Stimulated activated CD8-positive, alpha-beta memory T cell treated with anti-CD3 and anti-CD28 coated beads, Interleukin-12 subunit alpha, Interleukin-12 subunit beta, amount 100 ng/mL, for 24 hours (primary cell): ENCODE measurements around the gene MAPK1.
A peak's percentile ranks its signal among the peaks of the same experiment; 100 is the strongest.
"Not testable (repeated sequence)": the region's sequence is repeated elsewhere in the genome, so short reads cannot be mapped to it uniquely, and the experiment has no call there.

Experiments
- DNase-seq: peaks from one replicate; pipeline ENCODE4 v3.0.0-alpha.2; 2020; ENCODE audit errors: extremely low read depth

MAPK1 gene

DNA sequence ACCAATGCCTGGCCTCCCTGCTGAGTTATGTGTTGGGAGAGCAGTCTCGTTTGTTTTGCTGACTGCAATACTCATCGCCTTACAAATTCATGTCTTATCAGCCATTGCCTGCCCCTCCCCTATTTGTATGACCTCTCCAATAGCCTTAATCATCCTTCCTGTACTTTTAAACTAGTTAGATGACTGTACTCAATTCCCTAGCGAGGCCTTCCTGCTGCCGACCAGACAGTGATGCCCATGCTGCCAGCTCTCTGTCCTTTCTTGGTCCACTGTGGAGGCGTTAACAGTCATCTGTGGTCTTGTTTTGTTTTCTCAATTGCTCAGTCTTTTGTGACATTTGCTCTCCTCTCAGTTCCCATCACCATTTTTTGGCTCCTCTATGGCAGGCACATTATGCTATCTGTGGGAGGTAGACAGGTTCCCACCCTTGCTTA, 111.6 kb downstream of the MAPK1 start:
- no peak for DNase-seq

DNA sequence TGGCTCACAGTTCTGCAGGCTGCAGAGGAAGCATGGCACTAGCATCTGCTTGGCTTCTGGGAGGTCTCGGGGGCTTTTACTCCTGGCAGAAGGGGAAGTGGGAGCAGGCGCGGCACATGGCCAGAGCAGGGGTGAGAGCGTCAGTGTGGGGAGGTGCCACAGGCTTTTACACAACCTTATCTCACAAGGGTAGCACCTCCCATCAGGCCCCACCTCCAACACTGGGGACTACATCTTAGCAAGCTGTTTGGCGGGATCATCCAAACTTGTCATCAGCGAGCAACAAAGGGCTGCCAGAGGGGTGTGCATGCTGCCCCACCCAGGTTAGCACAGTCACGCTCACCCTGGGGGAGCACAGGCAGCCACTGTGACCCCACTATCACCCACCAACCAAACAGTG, 112.9 kb downstream of the MAPK1 start:
- no peak for DNase-seq

DNA sequence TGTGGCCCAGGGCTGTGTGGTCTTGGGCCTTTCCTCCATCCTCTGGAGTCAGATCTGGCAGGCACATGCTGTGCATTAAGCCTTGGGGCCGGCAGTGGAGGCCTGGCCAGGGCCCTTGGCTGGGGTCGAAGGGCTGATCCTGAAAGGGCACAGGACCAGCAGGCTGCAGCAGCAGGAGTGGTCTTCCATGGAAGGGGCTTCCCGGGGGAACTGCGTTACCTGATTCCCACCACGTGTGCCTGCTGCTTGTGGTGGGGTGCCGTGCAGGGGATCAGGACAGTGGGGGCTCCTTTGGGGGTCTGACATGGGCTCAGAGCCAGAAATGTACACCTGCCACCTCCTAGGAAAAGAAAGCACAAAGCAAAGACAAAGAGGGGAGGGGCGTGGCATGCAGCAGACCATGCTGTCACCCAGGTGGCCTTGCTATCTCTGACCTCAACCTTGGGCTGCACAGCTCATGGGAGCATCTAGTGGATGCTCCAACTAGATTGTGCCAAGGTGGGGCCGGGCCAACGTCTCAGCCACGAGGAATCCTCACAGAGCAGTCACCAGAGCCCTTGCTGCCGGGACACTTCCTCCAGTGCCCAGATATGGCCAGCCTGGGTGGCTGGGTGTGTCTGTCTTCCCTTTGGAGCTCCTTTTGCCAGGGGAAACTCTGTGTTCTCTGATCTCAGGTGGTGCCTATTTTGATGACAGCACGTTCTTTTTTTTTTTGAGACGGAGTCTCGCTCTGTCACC, 113.9 kb downstream of the MAPK1 start:
- DNase-seq = no peak

- DNase-seq = no peak
Observed at GRCh38 chr22:21752276-21752675, 115.2 kb downstream of the MAPK1 start.

GRCh38 chr22:21745948-21746347, 121.5 kb downstream of the MAPK1 start:
- no peak for DNase-seq

DNA sequence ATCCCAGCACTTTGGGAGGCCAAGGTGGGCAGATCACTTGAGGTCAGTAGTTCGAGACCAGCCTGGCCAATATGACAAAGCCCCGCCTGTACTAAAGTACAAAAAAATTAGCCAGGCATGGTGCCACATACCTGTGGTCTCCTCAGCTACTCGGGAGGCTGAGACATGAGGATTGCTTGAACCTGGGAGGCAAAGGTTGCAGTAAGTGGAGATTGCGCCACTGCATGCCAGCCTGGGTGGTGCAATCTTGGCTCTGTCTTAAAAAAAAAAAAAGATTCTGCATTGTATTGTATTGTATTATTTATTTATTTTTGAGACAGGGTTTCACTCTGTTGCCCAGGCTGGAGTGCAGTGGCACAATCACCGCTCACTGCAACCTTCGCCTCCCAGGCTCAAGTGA, 122.5 kb downstream of the MAPK1 start:
- not testable (repeated sequence) for DNase-seq

DNA sequence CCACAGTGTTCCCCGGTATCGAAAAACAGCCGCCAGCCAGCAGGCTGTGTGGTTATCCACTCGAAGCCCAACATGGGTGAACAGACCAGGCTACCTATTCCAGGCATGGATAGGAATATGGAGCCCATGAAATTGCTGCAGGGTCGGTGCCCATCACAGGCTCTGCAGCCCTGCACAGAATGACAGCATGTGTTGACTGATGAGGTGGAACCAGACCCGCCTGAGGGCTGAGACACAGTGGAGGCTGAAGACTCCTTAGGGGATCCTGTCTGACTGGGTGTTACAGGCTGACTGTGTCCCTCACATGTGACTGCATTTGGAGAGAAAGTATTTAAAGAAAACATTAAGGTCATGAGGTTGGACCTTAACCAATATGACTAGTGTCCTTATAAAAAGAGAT, 125.7 kb downstream of the MAPK1 start:
- DNase-seq = no peak

GRCh38 chr22:21741059-21741458, 126.4 kb downstream of the MAPK1 start:
- no peak for DNase-seq

DNA sequence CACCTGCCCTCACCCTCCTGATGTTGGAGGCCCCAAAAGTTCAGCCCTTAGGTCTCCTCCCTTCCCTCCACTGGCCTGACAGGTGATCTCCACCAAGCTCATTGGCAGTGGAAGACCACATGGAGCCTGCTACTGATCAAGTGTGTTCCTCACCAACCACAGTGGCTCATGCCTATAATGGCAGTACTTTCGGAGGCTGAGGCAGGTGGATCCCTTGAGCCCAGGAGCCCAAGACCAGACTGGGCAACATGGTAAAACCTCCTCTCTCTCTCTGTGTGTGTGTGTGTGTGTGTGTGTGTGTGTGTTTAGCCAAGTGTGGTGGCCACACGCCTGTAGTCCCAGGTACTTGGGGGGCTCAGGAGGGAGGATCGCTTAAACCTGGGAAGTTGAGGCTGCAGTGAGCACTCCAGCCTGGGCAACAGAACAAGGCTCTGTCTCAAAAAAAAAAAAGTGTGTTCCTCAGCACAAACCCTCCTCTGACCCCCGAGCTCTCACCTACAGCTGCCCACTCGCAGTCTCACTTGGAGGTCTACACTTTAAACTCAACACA, 127.5 kb downstream of the MAPK1 start:
- no peak for DNase-seq

- no peak for DNase-seq
Observed at GRCh38 chr22:21738966-21739365, 128.5 kb downstream of the MAPK1 start.

DNA sequence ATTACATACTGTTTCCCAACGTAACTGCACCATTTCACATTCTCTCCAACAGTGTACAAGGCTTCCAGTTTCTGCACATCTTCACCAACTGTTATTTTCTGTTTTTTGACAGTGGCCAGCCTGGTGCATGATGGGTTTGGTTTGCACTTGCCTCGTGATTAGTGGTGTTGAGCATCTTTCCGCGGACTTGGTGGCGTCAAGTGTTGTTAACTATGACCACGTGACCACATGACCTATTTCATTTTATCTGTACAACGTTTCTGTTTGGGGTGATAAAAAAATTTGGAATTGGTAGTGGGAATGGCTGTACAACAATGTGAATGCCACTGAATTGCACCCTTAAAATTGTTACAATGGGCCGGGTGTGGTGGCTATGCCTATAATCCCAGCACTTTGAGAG, 129.4 kb downstream of the MAPK1 start:
- DNase-seq = no peak

GRCh38 chr22:21736948-21737347, 130.5 kb downstream of the MAPK1 start:
- DNase-seq = no peak

GRCh38 chr22:21736084-21736642, 131.3 kb downstream of the MAPK1 start:
- DNase-seq = no peak

- DNase-seq = peak; percentile 78
Observed at GRCh38 chr22:21735200-21736083, 132.0 kb downstream of the MAPK1 start, which contains the start of gene YPEL1. Gene YPEL1, minus strand, starts transcription at chr22:21735794. Its CDS starts 25,050 bp downstream, at chr22:21710744.

DNA sequence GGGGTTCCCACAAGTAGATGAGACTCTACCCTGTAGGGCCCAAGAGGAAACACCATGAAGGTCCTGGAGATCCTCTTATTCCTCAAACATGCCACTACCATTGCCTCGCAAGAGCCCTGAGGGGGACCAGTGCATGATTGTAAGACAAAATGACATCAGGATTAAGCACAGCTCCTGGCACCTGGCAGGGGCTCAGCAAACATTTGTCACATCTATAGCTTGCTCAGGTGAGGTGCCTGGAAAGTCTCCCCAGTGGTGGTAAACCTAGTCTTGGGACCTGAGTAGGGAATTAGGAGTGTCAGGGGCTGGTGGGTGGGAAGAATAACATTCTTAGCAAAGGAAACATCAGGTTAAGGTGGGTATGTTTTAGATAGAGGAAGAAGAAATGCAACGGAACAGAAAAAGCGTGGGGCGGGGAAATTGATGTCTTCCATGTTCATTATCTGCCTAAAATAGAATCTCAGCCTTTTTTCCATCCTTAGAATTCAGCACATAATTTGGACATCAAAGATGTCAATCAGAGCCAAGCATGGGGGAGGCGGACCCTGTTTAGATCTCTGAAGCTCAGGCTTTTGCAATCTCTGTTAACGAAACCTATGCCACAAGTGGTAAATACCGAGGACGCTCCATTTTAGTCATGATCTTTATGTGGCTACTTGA, 132.8 kb downstream of the MAPK1 start:
- DNase-seq = no peak

DNA sequence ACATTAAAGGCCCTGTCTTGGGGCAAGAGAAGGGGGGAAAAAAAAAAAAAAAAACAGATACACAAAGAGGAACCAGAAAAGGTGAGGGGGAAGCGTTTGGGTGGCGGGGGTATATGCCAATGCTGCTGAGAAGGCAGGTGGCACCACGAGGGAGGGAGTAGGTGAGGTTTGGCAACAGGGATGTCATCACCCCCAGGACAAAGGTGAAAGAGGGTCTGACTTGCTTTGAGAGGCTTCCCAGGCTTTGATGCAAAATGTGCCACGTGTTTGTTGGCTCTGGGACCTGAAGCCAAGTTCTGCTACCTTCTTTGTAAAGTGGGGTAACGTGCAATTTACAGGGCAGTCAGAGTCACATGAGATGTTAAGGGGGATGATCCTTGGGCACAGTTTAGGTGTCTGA, 135.9 kb downstream of the MAPK1 start:
- no peak for DNase-seq

DNA sequence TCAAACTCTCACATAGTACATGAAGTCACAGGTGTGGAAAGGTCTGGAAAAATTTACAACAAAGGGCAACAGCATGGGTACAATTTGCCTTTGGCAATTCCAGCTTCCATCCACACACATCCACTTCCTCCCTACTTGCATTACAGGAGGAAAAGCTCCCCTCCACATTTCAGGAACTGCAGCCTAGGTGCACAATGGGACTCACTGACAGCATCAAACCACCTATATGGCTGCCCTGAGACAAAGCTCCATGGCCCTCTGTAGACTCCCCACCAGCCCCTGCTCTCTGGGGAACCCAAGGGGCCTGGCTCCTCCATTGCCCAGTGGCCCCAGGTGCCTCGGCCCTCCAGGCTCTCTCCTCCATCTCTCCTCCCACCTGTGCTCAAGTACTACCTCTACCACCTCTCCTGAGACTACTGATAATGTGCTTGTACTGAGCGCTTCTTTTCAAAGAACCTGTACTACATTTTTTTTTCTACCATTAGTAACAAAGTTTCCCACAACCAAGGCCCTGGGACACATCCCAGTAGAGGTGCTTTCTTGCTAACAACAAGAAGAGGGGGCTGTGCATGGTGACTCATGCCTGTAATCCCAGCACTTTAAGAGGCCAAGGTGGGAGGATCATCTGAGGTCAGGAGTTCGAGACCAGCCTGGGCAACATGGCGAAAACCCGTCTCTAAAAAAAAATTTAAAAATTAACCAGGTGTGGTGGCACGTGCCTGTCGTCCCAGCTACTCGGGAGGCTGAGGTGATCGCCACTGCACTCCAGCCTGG, 136.7 kb downstream of the MAPK1 start:
- DNase-seq = no peak

GRCh38 chr22:21729184-21729583, 138.3 kb downstream of the MAPK1 start:
- DNase-seq = not testable (repeated sequence)

DNA sequence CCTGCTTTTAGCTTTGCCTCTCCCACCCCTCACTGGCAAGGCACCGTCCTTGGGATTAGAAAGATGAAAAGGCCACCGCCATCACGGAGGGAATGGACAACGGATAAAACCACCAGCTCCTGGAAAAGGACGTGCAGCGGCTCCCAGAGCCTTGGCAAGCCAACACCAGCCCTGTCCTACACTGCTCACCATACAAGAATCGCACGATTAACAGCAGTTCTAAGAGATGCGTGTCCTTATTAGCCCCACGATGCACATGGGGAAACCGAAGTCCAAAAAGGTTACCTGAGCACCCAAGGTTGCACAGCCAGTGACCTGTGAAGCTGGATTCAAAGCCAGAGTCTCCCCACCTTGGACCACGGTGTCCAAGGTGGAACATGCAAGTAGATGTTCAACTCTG, 139.2 kb downstream of the MAPK1 start:
- DNase-seq = no peak

DNA sequence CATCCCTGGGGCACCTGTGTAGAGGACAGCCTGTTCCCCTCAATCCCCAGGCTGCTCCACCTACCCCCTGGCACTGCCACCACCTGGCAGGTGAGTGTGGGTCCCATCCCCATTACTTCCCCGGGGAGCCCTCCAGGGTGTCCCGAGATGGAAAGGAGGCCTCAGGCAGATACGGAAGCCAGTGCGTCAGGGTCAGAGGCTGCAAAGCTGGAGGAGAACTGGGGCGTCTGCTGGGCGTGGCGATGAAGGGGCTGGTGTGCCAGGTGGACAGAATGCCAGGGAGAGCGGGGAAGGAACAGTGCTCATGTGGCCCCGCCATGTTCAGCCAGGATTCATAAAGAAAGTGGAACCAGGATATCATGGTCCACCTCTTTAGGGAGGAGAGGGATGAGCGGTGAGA, 139.7 kb downstream of the MAPK1 start:
- no peak for DNase-seq

DNA sequence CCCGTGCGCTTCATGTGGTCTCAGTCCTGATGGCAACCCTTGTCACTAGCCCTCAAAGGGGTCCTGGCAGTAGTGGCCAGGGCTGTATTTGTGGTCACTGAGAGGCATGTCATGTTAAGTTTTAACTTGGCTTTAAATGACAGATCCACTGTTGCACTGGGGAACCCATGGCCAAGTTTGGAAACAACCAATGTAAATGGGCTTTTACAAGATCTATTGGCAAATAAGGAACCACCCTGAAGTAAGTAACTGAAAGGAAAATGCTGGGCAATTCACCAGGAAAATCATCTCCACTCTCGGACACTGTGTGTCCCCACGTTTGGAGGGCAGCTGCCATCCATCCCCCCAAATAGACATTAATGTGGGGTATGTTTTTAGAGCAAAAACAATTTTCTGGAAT, 140.3 kb downstream of the MAPK1 start:
- no peak for DNase-seq
